HepG2 (cell line): ENCODE measurements around the gene NFX1. TPM values are rescaled to one million over a fixed set of nuclear protein-coding genes. Genes with fewer than 3 reads are reported as not detected.

Experiments used
- BATF2 ChIP-seq: sonication (generic); formaldehyde crosslinking; IDR thresholded peaks from 2 replicates; pipeline ENCODE4 v1.8.0; 2022; ENCODE audit warnings: mild to moderate bottlenecking, missing genetic modification reagents, moderate library complexity
- EEA1 ChIP-seq: sonication (generic); formaldehyde crosslinking; IDR thresholded peaks from 2 replicates; pipeline ENCODE4 v1.5.1; 2020; ENCODE audit warnings: mild to moderate bottlenecking, missing genetic modification reagents, borderline replicate concordance
- FIP1L1 ChIP-seq: fragments of 200-400 bp; formaldehyde crosslinking; IDR thresholded peaks from 2 replicates; pipeline ENCODE4 v1.6.1; 2018; ENCODE audit warnings: low read depth, mild to moderate bottlenecking, low read length, moderate library complexity, borderline replicate concordance; ENCODE audit not compliant: insufficient read depth
- FOXP1 ChIP-seq, 2 experiments: fragments of 450-650 bp in 1 of 2; IDR thresholded peaks; 2 replicates each; pipeline ENCODE4 v1.6.1; 2017 to 2018; ENCODE audit warnings: antibody characterized with exemption in 1 of 2
- GMEB1 ChIP-seq: sonication (generic); formaldehyde crosslinking; IDR thresholded peaks from 2 replicates; pipeline ENCODE4 v1.5.1; 2020; ENCODE audit warnings: missing genetic modification reagents, mild to moderate bottlenecking, borderline replicate concordance
- HOXA9 ChIP-seq: sonication (generic); formaldehyde crosslinking; IDR thresholded peaks from 2 replicates; pipeline ENCODE4 v1.8.1; 2022; ENCODE audit warnings: missing genetic modification reagents, mild to moderate bottlenecking, moderate library complexity, borderline replicate concordance
- IKZF5 ChIP-seq: IDR thresholded peaks from 2 replicates; pipeline ENCODE4 v1.6.1; 2018; ENCODE audit warnings: missing genetic modification reagents, mild to moderate bottlenecking, missing compliant biosample characterization
- SMAD9 ChIP-seq: sonication (generic); formaldehyde crosslinking; IDR thresholded peaks from 2 replicates; pipeline ENCODE4 v1.5.1; 2020; ENCODE audit warnings: mild to moderate bottlenecking, missing genetic modification reagents
- SMARCC2 ChIP-seq: fragments of 450-650 bp; IDR thresholded peaks from 2 replicates; pipeline ENCODE4 v1.6.1; 2017; ENCODE audit warnings: antibody characterized with exemption, mild to moderate bottlenecking
- SOX13 ChIP-seq, 3 experiments: fragments of 450-650 bp in 1 of 3; sonication (generic) in 1 of 3; formaldehyde crosslinking in 1 of 3; IDR thresholded peaks in 2 of 3; conservative IDR thresholded peaks in 1 of 3; 2 replicates each; pipeline versions ENCODE4 v1.5.0 to v1.6.1; 2016 to 2020; ENCODE audit warnings: antibody characterized with exemption in 1 of 3, mild to moderate bottlenecking in 1 of 3, missing compliant biosample characterization in 1 of 3, missing genetic modification reagents in 1 of 3, moderate library complexity in 1 of 3
- THRA ChIP-seq: sonication (generic); formaldehyde crosslinking; IDR thresholded peaks from 2 replicates; pipeline ENCODE4 v1.4.0; 2020; ENCODE audit warnings: missing genetic modification reagents, borderline replicate concordance
- TRIM22 ChIP-seq: fragments of 450-650 bp; IDR thresholded peaks from 2 replicates; pipeline ENCODE4 v1.6.1; 2017
- ZFP41 ChIP-seq: sonication (generic); formaldehyde crosslinking; IDR thresholded peaks from 2 replicates; pipeline ENCODE4 v1.4.0; 2020; ENCODE audit warnings: mild to moderate bottlenecking, missing genetic modification reagents, borderline replicate concordance
- ZNF124 ChIP-seq: sonication (generic); formaldehyde crosslinking; IDR thresholded peaks from 2 replicates; pipeline ENCODE4 v1.4.0; 2020; ENCODE audit warnings: missing genetic modification reagents
- ZNF501 ChIP-seq: sonication (generic); formaldehyde crosslinking; IDR thresholded peaks from 2 replicates; pipeline ENCODE4 v1.5.1; 2020; ENCODE audit warnings: mild to moderate bottlenecking, moderate library complexity, missing genetic modification reagents
- ZNF549 ChIP-seq: sonication (generic); formaldehyde crosslinking; IDR thresholded peaks from 2 replicates; pipeline ENCODE4 v1.5.0; 2020; ENCODE audit warnings: missing genetic modification reagents
- polyA plus RNA-seq, 8 experiments: library from polyadenylated mRNA; depleted of rRNA in 3 of 8; stranded (reverse) in 7 of 8; unstranded in 1 of 8; fragments of >200 nt; fragmentation: Illumina TruSeq in 4 of 8; extraction: Trizol in 4 of 8; gene quantifications; 2 replicates each; pipeline versions ENCODE4 v1.2.1 to v1.2.3, GENCODE V29; 2011 to 2016; ENCODE audit warnings: low read depth in 4 of 8, missing spikeins in 1 of 8, mixed read lengths in 1 of 8; ENCODE audit not compliant: insufficient read depth in 1 of 8
- total RNA-seq, 5 experiments: library from RNA; depleted of rRNA; stranded (reverse); fragments of >200 nt; fragmentation: Illumina TruSeq; extraction: Trizol; gene quantifications; 2 replicates each; pipeline ENCODE4 v1.2.3, GENCODE V29; 2016; ENCODE audit warnings: low read depth in 1 of 5
- TF ChIP-seq, protein P1 (sequence below), 2 experiments: sonication (generic) in 1 of 2; formaldehyde crosslinking in 1 of 2; IDR thresholded peaks; 2 replicates each; pipeline versions ENCODE4 v1.5.1 to v1.6.1; 2011 to 2020; ENCODE audit warnings: borderline replicate concordance in 1 of 2, low read depth in 1 of 2, low read length in 1 of 2, mild to moderate bottlenecking in 1 of 2, missing genetic modification reagents in 1 of 2, moderate library complexity in 1 of 2
- TF ChIP-seq, protein P2 (sequence below): sonication (generic); formaldehyde crosslinking; IDR thresholded peaks from 2 replicates; pipeline ENCODE4 v1.4.0; 2020; ENCODE audit warnings: missing genetic modification reagents

The NFX1 gene
- total and polyA plus RNA-seq, 2 of the 13 experiments (the other 11 are each of a cell fraction or from before 2014, with no cell fraction given): 23.9 to 27.5 TPM

DNA sequence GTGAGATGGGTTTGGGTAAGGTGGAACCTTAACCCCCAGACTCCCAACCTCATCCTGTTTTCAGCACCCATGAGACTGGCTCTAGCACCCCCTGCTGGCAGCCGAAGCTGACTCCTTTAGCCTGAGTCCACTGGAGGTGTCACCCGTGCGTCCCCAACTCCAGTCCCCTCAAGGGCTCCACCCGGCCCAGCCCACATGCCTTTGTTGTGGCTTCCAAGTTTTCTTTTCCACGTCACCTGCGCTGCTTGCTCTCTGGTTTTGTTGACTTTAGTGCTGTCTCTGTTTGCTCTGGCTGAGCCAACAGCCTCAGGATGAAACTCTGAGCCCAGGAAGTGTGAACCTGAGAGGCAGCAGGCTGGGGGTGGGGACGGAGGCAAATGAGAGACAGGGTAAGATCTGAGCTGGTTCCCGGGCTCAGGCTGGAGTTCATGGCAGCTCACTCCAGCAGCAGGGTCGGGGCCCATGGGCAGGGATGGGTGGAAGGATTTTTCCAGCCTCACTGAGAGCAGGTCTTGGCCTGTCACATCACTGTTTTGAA, 125.3 kb downstream of the NFX1 start (continued):
- 0 out of 2 replicates have a peak, but pooled peaks have one; percentile 71 for TF ChIP-seq SMAD9 (CRISPR knock-in tag)
- no peak for TF ChIP-seq FIP1L1
- TF ChIP-seq TRIM22: no peak
- TF ChIP-seq FOXP1 (IDR thresholded peaks at IDR 0.05): peak; percentile 90
- TF ChIP-seq FOXP1 (CRISPR knock-in tag; IDR thresholded peaks at IDR 0.05): peak; percentile 98
- TF ChIP-seq ZNF549 (CRISPR knock-in tag): no peak
- peak; percentile 93 for TF ChIP-seq BATF2 (CRISPR knock-in tag)
- TF ChIP-seq EEA1 (CRISPR knock-in tag): no peak
- TF ChIP-seq HOXA9: peak; percentile 92
- peak; percentile 93; the same call in 1 of the 2 replicates for TF ChIP-seq ZNF124 (CRISPR knock-in tag)
- TF ChIP-seq, protein P1, sequence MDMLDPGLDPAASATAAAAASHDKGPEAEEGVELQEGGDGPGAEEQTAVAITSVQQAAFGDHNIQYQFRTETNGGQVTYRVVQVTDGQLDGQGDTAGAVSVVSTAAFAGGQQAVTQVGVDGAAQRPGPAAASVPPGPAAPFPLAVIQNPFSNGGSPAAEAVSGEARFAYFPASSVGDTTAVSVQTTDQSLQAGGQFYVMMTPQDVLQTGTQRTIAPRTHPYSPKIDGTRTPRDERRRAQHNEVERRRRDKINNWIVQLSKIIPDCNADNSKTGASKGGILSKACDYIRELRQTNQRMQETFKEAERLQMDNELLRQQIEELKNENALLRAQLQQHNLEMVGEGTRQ (IDR thresholded peaks at IDR 0.05; ENCODE audit: low read depth, low read length): no peak
- TF ChIP-seq, protein P1 (CRISPR knock-in tag; IDR thresholded peaks at IDR 0.05; ENCODE audit: borderline replicate concordance): no peak; the same call in 1 of the 2 replicates
- peak; percentile 99 for TF ChIP-seq SOX13 (IDR thresholded peaks at IDR 0.05)
- TF ChIP-seq SOX13 (CRISPR knock-in tag; conservative IDR thresholded peaks at IDR 0.05 in 1 of 2, IDR thresholded peaks at IDR 0.05 in 1 of 2): peak in 1 of 2 experiments; percentile 100; a peak in 2 of 4 replicates
- peak; percentile 89; the same call in 1 of the 2 replicates for TF ChIP-seq THRA (CRISPR knock-in tag)
- TF ChIP-seq, protein P2, sequence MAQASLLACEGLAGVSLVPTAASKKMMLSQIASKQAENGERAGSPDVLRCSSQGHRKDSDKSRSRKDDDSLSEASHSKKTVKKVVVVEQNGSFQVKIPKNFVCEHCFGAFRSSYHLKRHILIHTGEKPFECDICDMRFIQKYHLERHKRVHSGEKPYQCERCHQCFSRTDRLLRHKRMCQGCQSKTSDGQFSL: peak; percentile 37; the same call in 1 of the 2 replicates
- peak; percentile 98 for TF ChIP-seq IKZF5 (CRISPR knock-in tag)
- TF ChIP-seq ZNF501: peak; percentile 96; the same call in 1 of the 2 replicates
- TF ChIP-seq ZFP41 (CRISPR knock-in tag): peak; percentile 84; the same call in 1 of the 2 replicates
- peak; percentile 64; the same call in 1 of the 2 replicates for TF ChIP-seq GMEB1
- no peak for TF ChIP-seq SMARCC2
